Left hindlimb (tissue), 1 donor: ENCODE data around the gene LIN37.

ENCODE experiments used
- DNase-seq: peaks from one replicate; pipeline ENCODE4 v3.0.0-alpha.2; 2018

The LIN37 gene

GRCh38 chr19:35748106-35749020 is at the start of gene LIN37:
Gene LIN37, plus strand, starts transcription at chr19:35748576. Its CDS starts 149 bp downstream, at chr19:35748725.
- DNase-seq = peak; percentile 99

DNA sequence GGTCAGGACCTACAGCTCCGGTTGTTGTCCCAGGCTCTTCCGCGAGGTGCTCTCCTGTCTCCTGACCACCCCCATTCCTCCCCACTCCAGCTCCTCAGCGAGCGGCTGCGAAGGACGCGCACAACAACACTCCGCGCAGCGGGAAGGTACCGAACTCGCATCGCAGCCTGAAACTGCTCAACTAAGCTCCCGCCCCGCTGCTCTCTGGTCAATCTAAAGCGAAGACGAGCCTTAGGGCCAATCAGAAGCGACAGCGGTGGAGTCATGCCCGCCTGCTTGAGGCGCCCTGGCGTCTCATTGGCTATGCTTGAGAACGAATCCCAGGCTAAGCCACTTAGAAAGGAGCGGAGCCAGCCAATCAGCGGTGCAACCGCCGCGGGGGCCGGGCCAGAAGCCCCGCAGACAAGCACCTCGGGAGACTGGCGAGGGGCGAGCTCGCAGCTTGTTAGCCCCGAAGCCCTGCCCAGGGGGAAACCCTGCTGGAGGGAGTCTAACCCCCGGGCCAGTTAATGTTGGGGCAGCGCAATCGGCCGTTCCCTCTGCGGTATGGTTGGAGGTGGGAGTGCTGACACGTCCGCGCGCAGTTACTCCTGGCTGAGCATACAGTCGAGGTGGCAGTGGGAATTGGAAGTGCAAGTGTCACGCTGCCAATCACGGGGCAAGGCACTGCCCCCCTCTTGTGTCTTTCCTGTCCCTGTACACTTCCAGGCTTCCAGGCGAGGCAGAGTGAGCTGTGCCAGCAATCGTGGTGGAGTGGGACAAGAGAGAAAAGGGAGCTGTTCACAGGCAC is 46.0 kb upstream of the LIN37 start:
- peak; percentile 94 for DNase-seq

- no peak for DNase-seq
Measured at GRCh38 chr19:35703343-35703742, 45.0 kb upstream of the LIN37 start.

- DNase-seq = no peak
Measured at GRCh38 chr19:35704218-35704617, 44.2 kb upstream of the LIN37 start, which contains the start of gene ZBTB32. Gene ZBTB32, plus strand, starts transcription at chr19:35704558. Its CDS starts 10,069 bp downstream, at chr19:35714627.

DNA sequence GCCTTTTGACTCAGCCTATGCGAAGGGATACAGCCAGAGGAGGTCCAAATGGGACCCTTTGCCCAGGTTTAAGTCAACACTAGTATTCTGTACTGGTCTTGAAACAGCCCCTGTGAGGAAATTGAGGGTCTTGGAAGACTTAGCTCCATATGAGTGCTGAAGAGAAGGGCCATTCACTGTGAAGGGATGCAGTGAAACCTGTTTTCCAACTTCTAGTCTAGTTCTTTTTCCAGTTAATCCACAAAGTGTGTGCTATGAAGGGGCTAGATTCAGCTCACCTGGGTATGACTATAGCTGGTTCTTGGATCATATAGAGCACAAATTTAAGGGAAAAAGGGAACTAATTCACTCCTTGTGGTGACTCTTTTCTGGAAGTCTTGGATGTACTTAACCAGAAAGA is 40.0 kb upstream of the LIN37 start:
- DNase-seq = no peak

DNA sequence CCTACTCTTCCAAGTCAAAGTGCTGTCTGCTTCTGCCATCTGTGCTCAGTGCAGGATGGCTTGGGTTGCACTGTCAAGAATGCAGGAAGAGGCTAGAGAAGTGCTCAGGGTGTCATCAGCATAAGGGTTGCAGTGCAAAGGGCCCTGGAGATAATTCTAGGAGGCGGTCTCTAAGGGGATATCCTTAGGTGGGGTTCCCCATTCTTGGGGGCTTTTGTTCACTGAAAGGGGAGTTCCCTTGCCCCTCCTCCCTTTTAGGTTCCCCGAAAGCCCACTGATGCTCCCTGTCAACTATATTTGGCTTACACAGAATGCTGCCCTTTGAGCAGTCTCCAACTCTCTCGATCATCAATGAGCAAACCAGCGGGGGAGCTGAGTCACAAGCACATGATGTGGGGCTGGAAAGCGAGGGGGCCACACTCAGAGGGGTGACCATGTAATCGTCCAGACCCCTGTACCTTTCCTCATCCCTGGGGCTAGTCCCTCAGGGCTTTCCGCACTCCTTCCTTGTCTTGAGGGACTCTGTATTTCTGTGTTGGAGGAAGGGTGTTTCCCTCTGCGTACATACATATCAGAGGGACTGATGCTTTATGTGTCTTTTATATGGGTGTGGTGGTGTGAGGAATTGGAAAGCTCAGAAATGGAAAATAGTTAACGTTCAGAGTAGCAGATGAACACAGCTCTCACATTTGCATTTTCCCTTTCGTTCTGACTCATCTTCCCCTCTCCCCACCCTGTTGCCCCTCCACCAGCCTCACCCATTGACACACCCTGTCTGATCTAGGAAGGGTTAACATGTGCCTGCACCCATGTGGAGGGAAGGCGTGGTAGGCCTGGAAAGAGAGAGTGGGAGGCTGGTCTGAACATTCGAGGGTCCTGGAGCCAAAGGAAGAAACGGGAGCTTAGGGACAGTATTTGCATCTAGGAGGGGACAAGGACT is 37.3 kb upstream of the LIN37 start:
- DNase-seq = no peak

DNA sequence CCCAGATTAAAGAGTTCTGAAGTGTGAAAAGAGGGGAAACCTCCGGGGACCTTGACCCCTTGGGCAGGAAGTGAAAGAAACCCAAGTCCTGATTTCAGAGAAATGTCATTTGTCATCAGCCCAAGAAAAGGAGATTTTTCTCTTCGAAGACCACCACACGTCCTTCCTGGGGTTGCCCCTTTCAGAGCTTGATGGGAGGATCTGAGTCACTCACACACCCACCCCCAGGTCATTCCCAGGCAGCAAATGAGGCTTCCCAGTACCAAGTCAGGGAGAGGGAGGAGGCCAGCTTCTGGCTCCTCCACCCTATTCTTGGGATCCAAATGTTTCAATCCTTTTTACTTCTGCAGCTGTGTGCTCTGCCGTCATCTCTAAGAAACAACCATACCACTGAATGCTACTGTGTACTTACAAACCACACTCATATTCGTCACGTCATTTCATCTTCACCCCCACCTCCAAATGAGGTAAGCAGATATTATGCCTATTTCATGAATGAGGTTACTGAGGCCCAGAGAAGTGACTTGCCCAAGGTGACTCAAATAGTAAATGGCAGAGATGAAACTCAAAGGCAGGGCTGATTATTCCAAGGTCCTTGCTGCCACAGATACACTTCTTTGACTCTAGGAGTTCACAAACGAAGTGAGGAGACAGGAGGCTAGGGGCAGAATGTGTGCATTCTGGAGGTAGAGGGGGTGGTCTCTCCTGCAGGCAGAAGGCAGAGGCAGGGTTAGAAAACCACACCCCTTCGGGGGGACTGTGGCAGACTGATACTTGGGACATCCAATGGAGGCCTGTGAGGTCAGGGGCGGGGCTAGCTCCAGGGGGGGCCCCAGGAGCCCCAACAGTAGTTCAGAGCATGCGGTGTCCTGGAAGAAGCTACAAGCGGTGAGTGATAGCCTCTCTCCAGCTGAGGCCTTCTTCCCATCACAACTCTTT is 35.5 kb upstream of the LIN37 start:
- no peak for DNase-seq

DNA sequence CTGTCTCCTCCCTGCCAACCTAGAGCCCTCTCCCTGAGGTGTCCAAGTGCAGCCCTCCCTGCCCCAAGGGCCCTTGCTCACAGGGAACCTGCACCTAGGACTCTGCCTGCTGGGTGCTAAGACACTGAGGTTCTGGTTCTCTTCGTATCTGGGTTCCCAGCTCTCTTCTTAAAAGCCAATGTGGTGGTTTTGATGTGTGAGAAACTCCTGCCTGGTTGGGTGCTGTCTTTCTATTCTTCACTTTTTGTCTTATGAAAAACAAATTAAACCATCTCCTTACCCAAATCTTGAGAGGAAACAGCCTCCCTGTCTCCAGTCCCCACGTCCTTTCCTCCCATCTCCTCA is 34.9 kb upstream of the LIN37 start:
- no peak for DNase-seq

GRCh38 chr19:35713904-35714495 is 34.4 kb upstream of the LIN37 start:
- DNase-seq = no peak

GRCh38 chr19:35714601-35715354 is 33.6 kb upstream of the LIN37 start:
- no peak for DNase-seq

DNA sequence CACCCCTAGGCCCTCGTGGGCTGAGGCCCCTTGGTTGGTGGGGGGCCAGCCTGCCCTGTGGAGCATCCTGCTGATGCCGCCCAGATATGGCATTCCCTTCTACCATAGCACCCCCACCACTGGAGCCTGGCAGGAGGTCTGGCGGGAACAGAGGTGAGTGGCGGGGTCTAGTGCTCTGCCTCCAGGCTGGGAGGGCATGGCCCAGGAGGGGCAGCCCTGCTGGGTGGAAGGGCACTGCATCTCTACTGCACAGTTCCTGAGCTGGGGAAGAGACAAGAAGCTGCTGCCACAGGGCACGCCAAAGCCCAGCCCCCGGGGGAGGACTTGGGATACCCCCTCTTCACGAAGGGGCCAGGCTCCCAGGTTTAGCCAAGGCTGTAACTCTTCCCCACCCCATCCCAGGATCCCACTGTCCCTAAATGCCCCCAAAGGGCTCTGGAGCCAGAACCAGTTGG is 33.0 kb upstream of the LIN37 start:
- DNase-seq = no peak

DNA sequence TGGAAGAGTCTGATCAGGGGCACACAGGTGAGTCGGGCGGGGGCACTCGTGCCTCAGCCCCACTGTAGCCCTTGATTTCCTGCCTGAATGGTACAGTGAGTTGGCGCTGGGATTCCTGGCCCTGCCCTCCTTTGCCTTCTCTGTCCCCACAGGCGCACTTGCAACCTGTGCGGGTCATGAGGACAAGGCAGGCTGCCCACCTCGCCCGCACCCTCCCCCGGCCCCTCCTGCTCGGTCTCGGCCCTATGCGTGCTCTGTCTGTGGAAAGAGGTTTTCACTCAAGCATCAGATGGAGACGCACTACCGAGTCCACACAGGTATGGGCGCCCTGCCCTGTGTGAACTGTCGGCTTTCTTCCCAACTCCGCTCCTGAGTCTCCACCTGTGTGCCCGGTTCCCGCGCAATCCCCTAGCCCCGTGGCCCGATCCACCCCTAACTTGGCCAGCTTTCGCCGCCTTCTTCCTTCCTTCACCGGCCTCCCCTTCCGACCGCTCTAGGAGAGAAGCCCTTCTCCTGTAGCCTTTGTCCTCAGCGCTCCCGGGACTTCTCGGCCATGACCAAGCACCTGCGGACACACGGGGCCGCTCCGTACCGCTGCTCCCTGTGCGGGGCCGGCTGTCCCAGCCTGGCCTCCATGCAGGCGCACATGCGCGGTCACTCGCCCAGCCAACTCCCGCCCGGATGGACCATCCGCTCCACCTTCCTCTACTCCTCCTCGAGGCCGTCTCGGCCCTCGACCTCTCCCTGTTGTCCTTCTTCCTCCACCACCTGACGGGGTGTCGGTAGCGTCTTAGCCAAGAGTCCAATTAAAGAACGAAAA is 32.2 kb upstream of the LIN37 start:
- DNase-seq = peak; percentile 68

DNA sequence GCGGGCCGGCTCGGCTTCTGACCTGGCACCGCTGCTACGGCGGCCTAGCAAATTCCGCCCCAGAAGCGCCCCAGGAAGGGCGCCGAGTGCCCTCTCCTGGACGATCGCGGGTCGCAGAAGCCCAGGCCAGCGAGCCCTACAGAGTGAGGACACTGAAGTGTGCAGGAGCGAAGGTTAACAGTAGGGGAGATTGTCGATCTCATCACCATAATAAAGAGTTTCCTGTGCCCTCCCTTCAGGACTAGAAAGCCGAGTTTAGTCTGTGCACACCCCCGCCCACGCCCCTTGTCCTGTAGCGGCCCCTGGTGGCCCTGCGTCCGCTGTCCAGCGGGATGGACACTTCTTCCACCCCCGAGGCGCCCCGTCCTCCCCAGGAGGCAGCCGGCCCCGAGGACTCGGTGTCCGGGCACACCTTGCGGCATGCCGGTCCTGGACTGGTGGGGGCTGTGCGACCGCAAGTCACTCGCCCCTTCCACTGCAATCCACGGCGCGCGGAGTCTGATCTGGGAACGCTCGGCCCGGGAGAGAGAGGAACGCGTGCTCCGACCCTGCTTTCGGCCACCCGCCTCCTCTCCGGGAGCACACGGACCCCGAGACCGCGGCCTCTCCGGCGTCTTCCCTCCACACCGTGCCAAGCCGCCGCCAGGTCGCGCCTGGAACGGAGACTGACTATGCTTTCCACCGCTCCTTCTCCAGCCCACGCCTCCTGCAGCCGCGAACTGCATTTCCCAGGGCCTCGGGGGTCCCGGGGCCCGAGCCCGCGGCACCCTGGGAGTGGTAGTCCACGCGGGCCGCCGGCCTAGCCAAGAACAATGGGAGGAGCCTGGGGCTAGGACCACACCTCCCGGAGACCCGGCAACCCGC is 31.3 kb upstream of the LIN37 start:
- DNase-seq = peak; percentile 89

DNA sequence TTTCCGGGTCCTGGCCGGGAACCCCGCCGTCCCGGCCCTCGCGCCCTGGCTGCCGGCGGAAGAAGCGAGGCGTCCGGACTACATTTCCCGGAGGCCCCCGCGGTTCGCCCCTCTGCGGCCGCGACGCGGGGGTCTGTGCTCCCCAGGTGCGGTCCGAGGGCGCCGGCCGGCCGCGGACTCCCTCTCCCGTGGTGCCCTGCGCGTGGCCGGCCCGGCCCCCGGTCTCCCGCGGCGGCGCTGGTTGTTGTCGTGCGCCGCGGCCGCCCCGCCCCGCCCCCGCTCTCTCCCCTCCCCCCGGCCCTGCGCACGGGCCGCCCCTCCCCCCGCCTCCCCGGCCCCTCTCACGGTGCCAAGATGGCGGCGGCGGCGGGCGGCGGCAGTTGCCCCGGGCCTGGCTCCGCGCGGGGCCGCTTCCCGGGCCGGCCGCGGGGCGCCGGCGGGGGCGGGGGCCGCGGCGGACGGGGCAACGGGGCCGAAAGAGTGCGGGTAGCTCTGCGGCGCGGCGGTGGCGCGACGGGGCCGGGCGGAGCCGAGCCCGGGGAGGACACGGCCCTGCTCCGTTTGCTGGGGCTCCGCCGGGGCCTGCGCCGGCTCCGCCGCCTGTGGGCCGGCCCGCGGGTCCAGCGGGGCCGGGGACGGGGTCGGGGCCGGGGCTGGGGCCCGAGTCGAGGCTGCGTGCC is 30.6 kb upstream of the LIN37 start, which contains the start of gene KMT2B:
Gene KMT2B, plus strand, starts transcription at position 339 of the 680 bp plus-strand sequence. Its CDS starts 16 bp downstream, at position 355.
- peak; percentile 97 for DNase-seq

DNA sequence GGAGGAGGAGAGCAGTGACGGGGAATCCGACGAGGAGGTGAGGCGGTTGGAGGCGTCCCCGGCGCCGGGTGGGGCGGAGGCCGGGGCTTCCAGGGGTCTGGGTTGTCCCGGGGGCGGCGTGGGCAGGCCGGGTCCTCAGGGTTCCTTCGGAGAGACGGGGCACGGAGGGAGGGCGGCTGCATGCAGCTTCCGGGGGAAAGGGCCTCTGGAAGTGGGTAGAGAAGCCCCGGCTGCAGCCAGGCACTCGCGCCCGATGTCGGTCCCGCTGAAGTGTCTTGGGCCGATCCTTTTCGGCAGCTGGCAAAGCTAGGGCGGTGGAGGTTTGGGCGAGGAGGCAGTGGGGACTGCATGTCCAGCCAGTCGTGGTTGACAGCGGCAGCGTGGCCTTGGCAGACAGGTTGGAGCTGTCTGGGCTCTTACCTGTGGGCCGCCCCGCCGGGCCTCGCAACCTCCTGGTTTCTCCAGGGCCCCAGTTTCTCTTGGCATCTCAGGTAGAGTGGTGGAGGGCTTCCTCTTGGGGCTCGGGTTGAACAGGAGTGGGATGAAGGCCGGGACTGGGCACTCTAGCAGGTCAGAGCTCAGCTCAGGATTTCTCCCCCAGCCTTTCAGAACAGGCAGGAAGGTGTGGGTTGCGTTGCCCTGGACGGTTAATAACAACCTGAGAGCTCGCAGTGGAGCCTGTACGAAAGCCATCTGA is 29.9 kb upstream of the LIN37 start:
- DNase-seq = peak; percentile 50

DNA sequence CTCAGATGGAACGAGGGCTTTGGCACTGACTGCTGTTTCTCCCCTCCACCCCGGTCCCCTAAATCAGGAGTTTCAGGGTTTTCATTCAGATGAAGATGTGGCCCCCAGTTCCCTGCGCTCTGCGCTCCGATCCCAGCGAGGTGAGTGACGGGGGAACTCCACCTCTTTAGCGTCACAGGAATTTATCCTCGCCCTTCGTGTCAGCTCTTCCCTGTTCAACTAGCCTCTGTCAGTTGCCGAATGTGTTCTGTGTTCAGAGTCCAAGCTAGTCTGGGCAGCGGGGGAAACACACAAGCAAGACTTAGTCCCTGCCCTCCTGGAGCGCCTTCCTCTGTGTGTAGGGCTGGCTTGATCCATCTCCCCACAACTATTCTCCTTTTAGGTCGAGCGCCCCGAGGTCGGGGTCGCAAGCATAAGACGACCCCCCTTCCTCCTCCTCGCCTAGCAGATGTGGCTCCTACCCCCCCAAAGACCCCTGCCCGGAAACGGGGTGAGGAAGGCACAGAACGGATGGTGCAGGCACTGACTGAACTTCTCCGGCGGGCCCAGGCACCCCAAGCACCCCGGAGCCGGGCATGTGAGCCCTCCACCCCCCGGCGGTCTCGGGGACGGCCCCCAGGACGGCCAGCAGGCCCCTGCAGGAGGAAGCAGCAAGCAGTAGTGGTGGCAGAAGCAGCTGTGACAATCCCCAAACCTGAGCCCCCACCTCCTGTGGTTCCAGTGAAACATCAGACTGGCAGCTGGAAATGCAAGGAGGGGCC is 28.8 kb upstream of the LIN37 start:
- DNase-seq = peak; percentile 31
